Heart right ventricle (tissue), 16 donors: Measurements from ENCODE around the gene MRPL42. TPM values are rescaled to one million over a fixed set of nuclear protein-coding genes. Genes with fewer than 3 reads are reported as not detected.

Source experiments
- ATAC-seq, 8 donors: fragments of 200-7000 bp; cut with Tn5 transposase; one replicate each; pipeline ENCODE4 v1.9.1; 2020; ENCODE audit warnings: mild to moderate bottlenecking in 8 of 8, moderate library complexity in 8 of 8, moderate number of reproducible peaks in 1 of 8
- DNase-seq, 2 donors: peaks; one replicate each; pipeline ENCODE4 v3.0.0-alpha.2; 2020
- H3K27ac ChIP-seq, 10 donors: fragments of 200-600 bp; sonication (generic) in 2 of 10; one replicate each; pipeline versions ENCODE4 v1.5.0 to v1.8.0; 2020 to 2022; ENCODE audit warnings: mild to moderate bottlenecking in 3 of 10
- H3K27me3 ChIP-seq, 7 donors: fragments of 200-600 bp; one replicate each; pipeline ENCODE4 v1.8.0; 2021 to 2022; ENCODE audit warnings: mild to moderate bottlenecking in 2 of 7
- H3K36me3 ChIP-seq, 9 donors: fragments of 200-600 bp; sonication (generic) in 1 of 9; one replicate each; pipeline versions ENCODE4 v1.5.0 to v1.8.0; 2020 to 2022; ENCODE audit warnings: mild to moderate bottlenecking in 2 of 9
- H3K4me1 ChIP-seq, 9 donors: fragments of 200-600 bp; sonication (generic) in 1 of 9; one replicate each; pipeline versions ENCODE4 v1.5.0 to v1.8.0; 2020 to 2022; ENCODE audit warnings: mild to moderate bottlenecking in 4 of 9
- H3K4me3 ChIP-seq, 10 donors: fragments of 200-600 bp; sonication (generic) in 2 of 10; one replicate each; pipeline versions ENCODE4 v1.5.0 to v1.8.0; 2020 to 2022; ENCODE audit warnings: mild to moderate bottlenecking in 7 of 10, moderate library complexity in 2 of 10
- H3K9me3 ChIP-seq, 11 donors: fragments of 200-600 bp in 10 of 11; sonication (generic) in 2 of 11; one replicate each; pipeline versions ENCODE4 v1.5.0 to v1.8.0; 2013 to 2022; ENCODE audit warnings: mild to moderate bottlenecking in 2 of 11, control low read depth in 1 of 11, moderate library complexity in 1 of 11
- WGBS, 2 donors: extraction: QIAGEN DNeasy Blood & Tissue Kit; methylation state at CpG; one replicate each; pipeline ENCODE4 v1.1.7; 2013; ENCODE audit warnings: inconsistent platforms in 1 of 2; 5-methylcytosine and 5-hydroxymethylcytosine counted together
- intact Hi-C, 10 donors: fragments of 100-400 bp; cut with DNase I; formaldehyde crosslinking; loops; one replicate each; pipeline versions ENCODE4 v1.11.1 to v1.14.2; 2022
- polyA plus RNA-seq, 2 donors: library from polyadenylated mRNA; stranded (reverse); fragments of 200-250 nt; gene quantifications; one replicate each; pipeline ENCODE4 v1.2.3, GENCODE V29; 2013
- total RNA-seq, 10 donors: library from RNA; stranded (reverse); fragmentation: NEBNext Ultra II Directional in 3 of 10; extraction: Animal tissue kit (Norgen Biotek cat#: 25700) in 3 of 10; gene quantifications; one replicate each; pipeline versions ENCODE4 v1.2.1 to v1.2.4, GENCODE V29; 2021 to 2023
- TF ChIP-seq, protein P1 (sequence below), 9 donors: fragments of 200-600 bp; sonication (generic) in 2 of 9; IDR thresholded peaks; one replicate each; pipeline versions ENCODE4 v1.5.0 to v1.8.0; 2021 to 2022; ENCODE audit warnings: antibody characterized with exemption in 9 of 9, mild to moderate bottlenecking in 5 of 9, moderate library complexity in 1 of 9
- donor health status: Arrhythmogenic right ventricular cardiomyopathy.
- donor health status: ischemic (EF 13 %, LVEDD 7.1; RV severe dilation, severe dysfunction).
- donor health status: healthy with polysubstance abuse.
- donor health status: DM: no; HTN: yes; CAD: no.
- donor health status: DM: no; HTN: no; CAD: no.
- donor health status: ischemic (EF 25% LVEDD 6.9; RV normal size, moderate dysfunction).
- donor health status: ischemic (EF 25% LVEDD 5.7; RV mildly dilated, moderate dysfunction).
- donor health status: healthy.
- donor health status: DM: yes; HTN: yes; CAD: no.
- donor health status: Ischemic cardiomyopathy.
- donor health status: ischemic (EF 35%, LVEDD 5.7; RV mildly dilated, moderate dysfunction).
- donor health status: nonischemic (EF 11% LVEDD 7.7; RV severe dilation, severe dysfunction).
- donor health status: DM: yes; HTN: yes; CAD: no.
- donor health status: PGD.
- donor health status: ischemic (EF 29% LVEDD 5.4; RV normal size, mild dysfunction).
- donor health status: nonischemic (EF 23%, LVEDD 6.1; RV moderate dilation, normal function).

MRPL42 gene
- total and polyA plus RNA-seq, 12 donors = 17.4 to 59.6 (median 43.9) TPM

DNA sequence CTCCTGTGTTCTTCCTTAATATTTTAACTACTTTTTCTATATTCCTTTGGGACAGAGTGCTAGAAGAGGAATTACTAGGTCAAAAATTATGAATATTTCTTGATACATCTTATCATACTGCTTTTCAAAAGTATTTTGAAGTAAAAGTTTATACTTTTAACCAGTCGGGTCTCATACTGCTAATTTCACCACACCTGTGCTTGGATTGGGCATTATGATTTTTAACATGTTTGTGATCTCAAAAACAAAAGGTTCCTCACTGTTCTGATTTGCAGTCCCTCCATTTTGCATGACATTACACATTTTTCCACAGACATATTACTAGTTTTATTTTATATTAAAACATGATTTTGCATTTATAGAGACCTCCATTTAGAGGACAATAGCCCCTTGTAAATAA lies 32.9 kb downstream of the MRPL42 start:
- Histone ChIP-seq H3K27me3 (no peaks in the 10 kb centered on the region), H3K9me3 (no peaks in the 10 kb centered on the region), H3K27ac (no peak overlapping the region), H3K4me3 (no peak overlapping the region), H3K36me3 (peaks cover 0 to 51% (median 16%) of the 10 kb centered on the region in 9 donors), H3K4me1 (no peaks in the 10 kb centered on the region)
- TF ChIP-seq, protein P1, sequence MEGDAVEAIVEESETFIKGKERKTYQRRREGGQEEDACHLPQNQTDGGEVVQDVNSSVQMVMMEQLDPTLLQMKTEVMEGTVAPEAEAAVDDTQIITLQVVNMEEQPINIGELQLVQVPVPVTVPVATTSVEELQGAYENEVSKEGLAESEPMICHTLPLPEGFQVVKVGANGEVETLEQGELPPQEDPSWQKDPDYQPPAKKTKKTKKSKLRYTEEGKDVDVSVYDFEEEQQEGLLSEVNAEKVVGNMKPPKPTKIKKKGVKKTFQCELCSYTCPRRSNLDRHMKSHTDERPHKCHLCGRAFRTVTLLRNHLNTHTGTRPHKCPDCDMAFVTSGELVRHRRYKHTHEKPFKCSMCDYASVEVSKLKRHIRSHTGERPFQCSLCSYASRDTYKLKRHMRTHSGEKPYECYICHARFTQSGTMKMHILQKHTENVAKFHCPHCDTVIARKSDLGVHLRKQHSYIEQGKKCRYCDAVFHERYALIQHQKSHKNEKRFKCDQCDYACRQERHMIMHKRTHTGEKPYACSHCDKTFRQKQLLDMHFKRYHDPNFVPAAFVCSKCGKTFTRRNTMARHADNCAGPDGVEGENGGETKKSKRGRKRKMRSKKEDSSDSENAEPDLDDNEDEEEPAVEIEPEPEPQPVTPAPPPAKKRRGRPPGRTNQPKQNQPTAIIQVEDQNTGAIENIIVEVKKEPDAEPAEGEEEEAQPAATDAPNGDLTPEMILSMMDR (IDR thresholded peaks at IDR 0.05) = no peak
- intact Hi-C loops = loop anchor here (2.0 to 10.0 kb wide), 12 partner anchors 65 to 603 kb away; no protein-coding TSS in a partner anchor
- 88 to 93% methylated on average over 1 of the region's 1 CpG for WGBS, 2 donors
- DNase-seq (no peak), ATAC-seq (no peak)

DNA sequence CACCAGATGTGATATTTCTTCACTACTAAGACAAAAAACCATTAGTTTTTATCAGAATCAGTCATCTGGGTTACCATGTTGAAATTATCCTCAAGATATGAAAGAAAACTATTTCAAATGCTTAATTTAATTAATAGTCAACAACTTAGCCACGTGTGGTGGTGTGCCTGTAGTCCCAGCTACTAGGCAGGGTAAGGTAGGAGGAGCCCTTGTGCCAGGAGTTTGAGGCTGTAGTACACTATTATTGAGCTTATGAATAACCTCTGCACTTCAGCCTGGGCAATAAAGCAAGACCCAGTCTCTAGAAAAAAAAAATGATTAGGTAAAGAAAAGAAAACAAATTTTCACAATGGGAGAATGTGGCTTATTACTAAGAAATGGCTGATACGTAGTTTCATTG lies 33.4 kb downstream of the MRPL42 start:
- no peaks in the 10 kb centered on the region for H3K9me3 ChIP-seq
- TF ChIP-seq, protein P1 (IDR thresholded peaks at IDR 0.05) = no peak
- DNase-seq (no peak), ATAC-seq (no peak)
- H3K27ac ChIP-seq = no peak overlapping the region
- no peaks in the 10 kb centered on the region for H3K4me1 ChIP-seq
- no peak overlapping the region for H3K4me3 ChIP-seq
- intact Hi-C loops = loop anchor here (2.0 to 10.0 kb wide), 12 partner anchors 64 to 602 kb away; no protein-coding TSS in a partner anchor
- H3K36me3 ChIP-seq = peaks cover 0 to 50% (median 11%) of the 10 kb centered on the region in 9 donors
- H3K27me3 ChIP-seq = no peaks in the 10 kb centered on the region
- 68 to 74% methylated on average over 2 of the region's 2 CpGs for WGBS, 2 donors

DNA sequence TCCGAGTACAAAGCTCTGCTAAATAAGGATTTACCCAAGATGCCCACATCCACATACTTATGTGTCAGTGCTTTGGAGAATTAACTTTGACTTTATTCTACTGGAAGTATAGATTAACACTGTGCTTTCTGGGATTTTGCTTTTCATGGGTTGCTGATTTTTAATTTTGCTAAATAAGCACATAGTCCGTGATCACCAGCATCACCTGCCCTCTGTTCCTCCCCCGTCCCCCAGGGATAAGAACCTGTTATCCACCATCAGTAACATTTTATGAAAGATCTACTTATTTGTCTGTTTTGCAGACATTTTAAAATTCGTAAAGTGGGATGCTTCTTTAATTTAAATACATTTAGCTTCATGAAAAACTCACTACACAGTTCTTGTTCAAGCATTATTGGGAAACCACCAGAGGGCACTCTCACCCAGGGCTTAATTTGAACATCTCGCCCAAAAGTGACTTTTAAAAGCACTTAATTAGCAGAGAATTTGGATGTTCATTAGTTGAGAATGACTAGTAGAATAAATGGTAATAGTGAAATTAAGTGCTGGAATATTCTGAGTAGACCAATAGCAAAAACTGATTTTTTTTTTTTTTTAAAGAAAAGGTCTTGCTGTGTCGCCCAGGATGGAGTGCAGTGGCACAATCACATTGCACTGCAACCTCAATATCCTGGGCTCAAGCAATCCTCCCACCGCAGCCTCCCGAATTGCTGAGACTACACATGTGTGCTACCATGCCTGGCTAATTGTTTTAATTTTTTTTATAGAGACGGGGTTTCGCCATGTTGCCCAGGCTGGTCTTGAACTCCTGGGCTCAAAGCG lies 35.7 kb downstream of the MRPL42 start:
- Histone ChIP-seq H3K27ac (no peak overlapping the region), H3K4me3 (no peak overlapping the region), H3K36me3 (peaks cover 0 to 44% (median 9%) of the 10 kb centered on the region in 9 donors), H3K27me3 (no peaks in the 10 kb centered on the region), H3K9me3 (no peaks in the 10 kb centered on the region), H3K4me1 (peaks cover 0 to 6% (median 0%) of the 10 kb centered on the region in 9 donors)
- peak in 1 of 2 donors; percentile 46 for DNase-seq
- TF ChIP-seq, protein P1 (IDR thresholded peaks at IDR 0.05) = peak; percentile 67 to 89 (median 82)
- intact Hi-C loops = loop anchor here (2.0 to 10.0 kb wide), 12 partner anchors 62 to 600 kb away; no protein-coding TSS in a partner anchor
- ATAC-seq = no peak
- WGBS, 2 donors = 76 to 81% methylated on average over 11 of the region's 11 CpGs

DNA sequence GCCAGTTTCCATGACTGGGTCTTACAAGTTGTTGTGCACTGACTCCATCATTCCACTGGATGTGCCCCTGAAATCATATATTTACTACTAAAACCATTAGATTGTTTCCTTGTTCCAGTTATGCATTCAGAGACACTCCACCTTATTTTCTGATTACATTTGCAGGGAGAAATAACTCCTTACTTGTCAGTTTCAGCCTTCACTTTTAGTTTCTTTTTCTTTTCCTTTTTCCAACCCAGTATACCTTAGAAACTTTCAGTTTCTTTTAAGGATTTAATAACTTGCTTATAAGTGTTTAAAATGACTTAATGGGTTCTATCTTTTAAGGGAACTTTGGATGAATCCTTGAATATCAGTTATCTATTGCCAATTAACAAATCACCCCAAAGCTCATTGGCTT lies 39.9 kb downstream of the MRPL42 start:
- H3K36me3 ChIP-seq = peaks cover 0 to 29% (median under 1%) of the 10 kb centered on the region in 9 donors
- H3K4me1 ChIP-seq = peaks cover 0 to 6% (median 0%) of the 10 kb centered on the region in 9 donors
- no peak overlapping the region for H3K4me3 ChIP-seq
- intact Hi-C loops = loop anchor here in 9 of 10 donors (5.0 to 10.0 kb wide), 9 partner anchors 55 to 488 kb away; no protein-coding TSS in a partner anchor
- TF ChIP-seq, protein P1 (IDR thresholded peaks at IDR 0.05) = no peak
- ATAC-seq (no peak), DNase-seq (no peak)
- H3K27me3 ChIP-seq = no peaks in the 10 kb centered on the region
- H3K27ac ChIP-seq = no peak overlapping the region
- H3K9me3 ChIP-seq = no peaks in the 10 kb centered on the region
